ENCODE data around the gene METTL21A. TPM values are rescaled to one million over a fixed set of nuclear protein-coding genes. Genes with fewer than 3 reads are reported as not detected.
"Not testable (repeated sequence)": the region's sequence is repeated elsewhere in the genome, so short reads cannot be mapped to it uniquely, and the experiment has no call there.

Gene METTL21A
- total RNA-seq, 1 donor from 2014 or later: 11.8 TPM

DNA sequence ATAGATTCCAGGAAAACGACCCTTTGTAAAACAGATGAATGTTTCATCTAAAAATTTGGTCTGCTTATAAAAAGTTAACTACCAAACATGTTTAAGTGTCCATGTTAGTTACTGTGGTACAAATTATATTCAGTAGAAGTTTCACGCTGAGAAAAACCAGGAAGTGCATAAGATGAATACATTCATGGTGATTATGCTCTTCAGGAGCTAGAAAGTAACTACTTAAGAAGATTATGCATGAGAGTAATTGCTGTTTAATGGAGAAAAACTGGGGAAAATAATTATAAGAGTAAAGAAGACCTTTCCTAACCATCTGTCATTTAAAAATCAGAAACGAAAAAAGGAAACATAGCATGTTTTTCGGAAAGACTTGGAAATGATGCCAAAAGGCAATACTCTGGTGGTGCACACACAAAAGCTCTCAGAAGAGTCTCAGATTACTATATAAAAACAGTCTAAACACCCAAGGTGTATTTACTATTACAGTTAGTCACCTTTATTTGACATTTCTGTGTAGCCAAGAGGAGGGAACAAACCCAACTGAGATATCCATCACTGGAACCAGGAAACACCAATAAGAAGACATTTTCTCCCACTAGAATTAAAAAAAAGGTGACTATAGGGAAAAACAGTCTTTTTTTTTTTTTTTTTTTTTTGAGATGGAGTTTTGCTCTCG is 38.8 kb upstream of the METTL21A start:
- no peak for DNase-seq (ENCODE audit: low spot score)
- TF ChIP-seq CTCF (IDR thresholded peaks at IDR 0.05): no peak

DNA sequence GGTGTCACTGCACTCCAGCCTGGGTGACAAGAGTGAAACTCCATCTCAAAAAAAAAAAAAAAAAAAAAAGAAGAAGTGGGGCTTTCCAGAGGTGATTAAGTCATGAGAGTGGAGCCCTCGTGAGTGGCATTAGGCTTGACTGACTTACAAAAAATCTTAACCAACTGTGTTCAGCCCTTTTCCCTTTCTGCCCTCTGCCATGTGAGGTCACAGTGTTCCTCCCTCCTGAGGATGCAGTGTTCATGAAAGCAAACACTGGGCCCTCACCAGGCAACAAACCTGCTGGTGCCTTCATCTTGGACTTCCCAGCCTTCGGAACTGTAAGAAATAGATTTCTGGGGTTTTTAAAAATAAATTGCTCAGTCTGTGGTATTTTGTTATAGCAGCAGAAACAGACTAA is 37.0 kb upstream of the METTL21A start:
- no peak for TF ChIP-seq CTCF (IDR thresholded peaks at IDR 0.05)
- Mint-ChIP-seq H3K27me3 (ENCODE audit: low read depth) (no peaks in the 10 kb centered on the region), H3K9me3 (ENCODE audit: low read depth) (no peaks in the 10 kb centered on the region), H3K36me3 (ENCODE audit: low read depth) (no peaks in the 10 kb centered on the region), H3K4me1 (ENCODE audit: low read depth) (no peaks in the 10 kb centered on the region), H3K27ac (ENCODE audit: unreplicated experiment) (no peak overlapping the region), H3K4me3 (ENCODE audit: unreplicated experiment) (no peak overlapping the region)
- no peak for DNase-seq (ENCODE audit: low spot score)

More for the DNA sequence above, 38.8 kb upstream of the METTL21A start:
- H3K36me3 Mint-ChIP-seq (ENCODE audit: low read depth): no peaks in the 10 kb centered on the region
- H3K9me3 Mint-ChIP-seq (ENCODE audit: low read depth): no peaks in the 10 kb centered on the region
- H3K27ac Mint-ChIP-seq (ENCODE audit: unreplicated experiment): no peak overlapping the region
- no peak overlapping the region for H3K4me3 Mint-ChIP-seq (ENCODE audit: unreplicated experiment)
- no peaks in the 10 kb centered on the region for H3K27me3 Mint-ChIP-seq (ENCODE audit: low read depth)
- H3K4me1 Mint-ChIP-seq (ENCODE audit: low read depth): no peaks in the 10 kb centered on the region

GRCh38 chr2:207660994-207661393 is 35.8 kb upstream of the METTL21A start:
- Mint-ChIP-seq H3K27ac (ENCODE audit: unreplicated experiment) (no peak overlapping the region), H3K36me3 (ENCODE audit: low read depth) (no peaks in the 10 kb centered on the region), H3K4me3 (ENCODE audit: unreplicated experiment) (no peak overlapping the region), H3K4me1 (ENCODE audit: low read depth) (no peaks in the 10 kb centered on the region), H3K27me3 (ENCODE audit: low read depth) (no peaks in the 10 kb centered on the region), H3K9me3 (ENCODE audit: low read depth) (no peaks in the 10 kb centered on the region)
- no peak for DNase-seq (ENCODE audit: low spot score)
- TF ChIP-seq CTCF (IDR thresholded peaks at IDR 0.05): no peak

DNA sequence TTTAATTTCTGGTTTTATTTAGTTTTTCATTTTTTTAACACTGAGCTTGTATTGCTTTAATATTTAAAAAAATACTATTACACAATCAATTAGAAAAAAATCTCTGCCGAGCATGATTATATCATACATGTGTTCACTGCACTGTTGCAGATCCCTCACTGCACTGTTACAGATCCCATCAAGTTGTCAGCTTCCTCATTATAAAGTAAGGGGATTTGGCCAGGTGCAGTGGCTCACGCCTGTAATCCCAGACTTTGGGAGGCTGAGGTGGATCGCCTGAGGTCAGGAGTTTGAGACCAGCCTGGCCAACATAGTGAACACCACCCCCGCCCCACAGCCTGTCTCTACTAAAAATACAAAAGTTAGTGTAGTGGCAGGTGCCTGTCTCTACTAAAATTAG is 33.0 kb upstream of the METTL21A start:
- H3K36me3 Mint-ChIP-seq (ENCODE audit: low read depth): no peaks in the 10 kb centered on the region
- no peaks in the 10 kb centered on the region for H3K27me3 Mint-ChIP-seq (ENCODE audit: low read depth)
- H3K27ac Mint-ChIP-seq (ENCODE audit: unreplicated experiment): no peak overlapping the region
- no peaks in the 10 kb centered on the region for H3K4me1 Mint-ChIP-seq (ENCODE audit: low read depth)
- H3K4me3 Mint-ChIP-seq (ENCODE audit: unreplicated experiment): no peak overlapping the region
- TF ChIP-seq CTCF (IDR thresholded peaks at IDR 0.05): no peak
- H3K9me3 Mint-ChIP-seq (ENCODE audit: low read depth): no peaks in the 10 kb centered on the region
- DNase-seq (ENCODE audit: low spot score): no peak

GRCh38 chr2:207655000-207655399 is 29.8 kb upstream of the METTL21A start:
- no peaks in the 10 kb centered on the region for H3K27me3 Mint-ChIP-seq (ENCODE audit: low read depth)
- no peaks in the 10 kb centered on the region for H3K9me3 Mint-ChIP-seq (ENCODE audit: low read depth)
- no peak for TF ChIP-seq CTCF (IDR thresholded peaks at IDR 0.05)
- H3K36me3 Mint-ChIP-seq (ENCODE audit: low read depth): no peaks in the 10 kb centered on the region
- H3K4me3 Mint-ChIP-seq (ENCODE audit: unreplicated experiment): no peak overlapping the region
- DNase-seq (ENCODE audit: low spot score): no peak
- H3K4me1 Mint-ChIP-seq (ENCODE audit: low read depth): no peaks in the 10 kb centered on the region
- H3K27ac Mint-ChIP-seq (ENCODE audit: unreplicated experiment): no peak overlapping the region

DNA sequence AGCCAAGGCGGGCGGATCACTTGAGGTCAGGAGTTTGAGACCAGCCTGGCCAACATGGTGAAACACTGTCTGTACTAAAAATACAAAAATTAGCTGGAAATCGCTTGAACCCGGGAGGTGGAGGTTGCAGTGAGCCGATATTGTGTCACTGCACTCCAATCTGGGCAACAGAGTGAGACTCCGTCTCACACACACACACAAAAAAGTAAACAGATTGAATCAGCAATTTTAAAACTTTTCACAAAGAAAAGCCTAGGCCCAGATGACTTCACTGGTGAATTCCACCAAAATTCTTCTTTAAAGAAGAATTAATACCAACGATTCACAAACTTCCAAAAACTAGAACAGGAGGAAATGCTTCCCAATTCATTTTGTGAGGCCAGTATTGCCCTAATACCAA is 21.4 kb upstream of the METTL21A start:
- not testable (repeated sequence) for H3K27me3 Mint-ChIP-seq (ENCODE audit: low read depth); H3K36me3 Mint-ChIP-seq (ENCODE audit: low read depth); H3K9me3 Mint-ChIP-seq (ENCODE audit: low read depth); H3K4me3 Mint-ChIP-seq (ENCODE audit: unreplicated experiment); DNase-seq (ENCODE audit: low spot score); H3K4me1 Mint-ChIP-seq (ENCODE audit: low read depth); H3K27ac Mint-ChIP-seq (ENCODE audit: unreplicated experiment)

Data from chondrocyte (in vitro differentiated cells).